K562 (cell line): ENCODE data around the gene GRIN2D. TPM values are rescaled to one million over a fixed set of nuclear protein-coding genes. Genes with fewer than 3 reads are reported as not detected.

ENCODE experiments used
- CBFA2T3 ChIP-seq: fragments of 450-650 bp; IDR thresholded peaks from 2 replicates; pipeline ENCODE4 v1.6.1; 2017
- CCNT2 ChIP-seq: IDR thresholded peaks from 2 replicates; pipeline ENCODE4 v1.6.1; 2011; ENCODE audit warnings: borderline replicate concordance, low read depth, mild to moderate bottlenecking, moderate library complexity, mixed read lengths, low read length; ENCODE audit not compliant: insufficient read length; ENCODE audit errors: extremely low read depth
- CHD4 ChIP-seq: fragments of 200-600 bp; sonication (generic); IDR thresholded peaks from 3 replicates; pipeline ENCODE4 v1.6.1; 2012; ENCODE audit warnings: low read depth, mild to moderate bottlenecking, mixed read lengths, low read length, inconsistent platforms; ENCODE audit not compliant: insufficient read depth, insufficient replicate concordance, poor library complexity, severe bottlenecking
- CXXC5 ChIP-seq: fragments of 250-450 bp; sonication (Bioruptor Pico); IDR thresholded peaks from 2 replicates; pipeline ENCODE4 v1.8.0; 2022; ENCODE audit warnings: inconsistent platforms, mild to moderate bottlenecking, moderate library complexity
- GABPB2 ChIP-seq: fragments of 250-450 bp; sonication (Bioruptor Pico); conservative IDR thresholded peaks from 2 replicates; pipeline ENCODE4 v1.5.1; 2021; ENCODE audit warnings: mild to moderate bottlenecking
- GATAD2B ChIP-seq: fragments of 450-650 bp; IDR thresholded peaks from 2 replicates; pipeline ENCODE4 v1.6.1; 2017; ENCODE audit warnings: mild to moderate bottlenecking, borderline replicate concordance
- HMGN3 ChIP-seq: IDR thresholded peaks from 2 replicates; pipeline ENCODE4 v1.6.1; 2011; ENCODE audit warnings: borderline replicate concordance, low read depth, mild to moderate bottlenecking, mixed read lengths, low read length; ENCODE audit not compliant: insufficient read length; ENCODE audit errors: extremely low read depth
- MIER1 ChIP-seq: fragments of 450-650 bp; IDR thresholded peaks from 2 replicates; pipeline ENCODE4 v1.6.1; 2016; ENCODE audit warnings: antibody characterized with exemption, mild to moderate bottlenecking, low read depth
- NR2C1 ChIP-seq, 2 experiments: fragments of 450-650 bp; IDR thresholded peaks; 2 replicates each; pipeline ENCODE4 v1.6.1; 2017; ENCODE audit warnings: mild to moderate bottlenecking in 2 of 2, antibody characterized with exemption in 1 of 2, inconsistent platforms in 1 of 2, missing compliant biosample characterization in 1 of 2, missing genetic modification characterization in 1 of 2
- SIN3A ChIP-seq, 2 experiments: fragments of 150-350 bp in 1 of 2; IDR thresholded peaks; 2 replicates each; pipeline ENCODE4 v1.6.1; 2011 to 2016; ENCODE audit warnings: borderline replicate concordance in 2 of 2, low read depth in 2 of 2, low read length in 2 of 2, mild to moderate bottlenecking in 2 of 2, moderate library complexity in 2 of 2; ENCODE audit not compliant: control insufficient read depth in 1 of 2
- SMAD2 ChIP-seq: fragments of 150-350 bp; IDR thresholded peaks from 2 replicates; pipeline ENCODE4 v1.6.1; 2014; ENCODE audit warnings: low read depth, mild to moderate bottlenecking, low read length
- SMC3 ChIP-seq: conservative IDR thresholded peaks from 2 replicates; pipeline ENCODE4 v1.6.1; 2011; ENCODE audit warnings: low read depth, low read length, improper control_type of control experiment; ENCODE audit not compliant: insufficient read depth
- YY1 ChIP-seq, 3 experiments: IDR thresholded peaks; 2 replicates each; pipeline ENCODE4 v1.6.1; 2011; ENCODE audit warnings: low read length in 2 of 3, mild to moderate bottlenecking in 2 of 3, moderate library complexity in 2 of 3, borderline replicate concordance in 1 of 3, control low read depth in 1 of 3, low read depth in 1 of 3; ENCODE audit not compliant: insufficient read depth in 3 of 3, insufficient replicate concordance in 2 of 3, control insufficient read depth in 1 of 3, insufficient read length in 1 of 3; ENCODE audit errors: extremely low read depth in 1 of 3
- ZKSCAN3 ChIP-seq: fragments of 250-450 bp; sonication (Bioruptor Pico); IDR thresholded peaks from 2 replicates; pipeline ENCODE4 v1.4.0; 2020
- ZNF263 ChIP-seq: sonication (generic); formaldehyde crosslinking; IDR thresholded peaks from 2 replicates; pipeline ENCODE4 v1.8.0; 2022; ENCODE audit warnings: mild to moderate bottlenecking, missing genetic modification reagents, borderline replicate concordance
- polyA plus RNA-seq, 8 experiments: library from polyadenylated mRNA; depleted of rRNA in 4 of 8; stranded (reverse) in 5 of 8; unstranded in 3 of 8; fragments of >200 nt; fragmentation: Nextera tagmentation in 2 of 8; fragmentation: Illumina TruSeq in 1 of 8; extraction: Ambion mirVana in 2 of 8; extraction: Trizol in 1 of 8; gene quantifications; 2 replicates each; pipeline versions ENCODE4 v1.2.1 to v1.2.3, GENCODE V29; 2011 to 2014; ENCODE audit warnings: inconsistent platforms in 1 of 8, missing spikeins in 1 of 8
- total RNA-seq, 7 experiments: library from RNA; depleted of rRNA in 6 of 7; stranded (reverse); fragments of >200 nt in 6 of 7; fragmentation: Illumina TruSeq in 2 of 7; extraction: Trizol in 2 of 7; gene quantifications; 2 replicates each; pipeline versions ENCODE4 v1.2.1 to v1.2.3, GENCODE V29; 2011 to 2021; ENCODE audit warnings: low replicate concordance in 1 of 7
- TF ChIP-seq, protein P1 (sequence below): IDR thresholded peaks from 3 replicates; pipeline ENCODE4 v1.6.1; 2011; ENCODE audit warnings: borderline replicate concordance, mild to moderate bottlenecking, moderate library complexity; ENCODE audit not compliant: insufficient read length; ENCODE audit errors: extremely low read depth
- TF ChIP-seq, protein P2 (sequence below): fragments of 250-450 bp; sonication (Bioruptor Pico); IDR thresholded peaks from 2 replicates; pipeline ENCODE4 v1.4.0; 2020; ENCODE audit warnings: mild to moderate bottlenecking, moderate library complexity
- TF ChIP-seq, protein P3 (sequence below): sonication (generic); formaldehyde crosslinking; IDR thresholded peaks from 2 replicates; pipeline ENCODE4 v1.8.1; 2023; ENCODE audit warnings: mild to moderate bottlenecking, missing genetic modification reagents

The GRIN2D gene
- total and polyA plus RNA-seq, 9 of the 15 experiments (the other 6 are each of a cell fraction or from before 2014, with no cell fraction given), result 0.32 to 31.5 (median 1.8) TPM

DNA sequence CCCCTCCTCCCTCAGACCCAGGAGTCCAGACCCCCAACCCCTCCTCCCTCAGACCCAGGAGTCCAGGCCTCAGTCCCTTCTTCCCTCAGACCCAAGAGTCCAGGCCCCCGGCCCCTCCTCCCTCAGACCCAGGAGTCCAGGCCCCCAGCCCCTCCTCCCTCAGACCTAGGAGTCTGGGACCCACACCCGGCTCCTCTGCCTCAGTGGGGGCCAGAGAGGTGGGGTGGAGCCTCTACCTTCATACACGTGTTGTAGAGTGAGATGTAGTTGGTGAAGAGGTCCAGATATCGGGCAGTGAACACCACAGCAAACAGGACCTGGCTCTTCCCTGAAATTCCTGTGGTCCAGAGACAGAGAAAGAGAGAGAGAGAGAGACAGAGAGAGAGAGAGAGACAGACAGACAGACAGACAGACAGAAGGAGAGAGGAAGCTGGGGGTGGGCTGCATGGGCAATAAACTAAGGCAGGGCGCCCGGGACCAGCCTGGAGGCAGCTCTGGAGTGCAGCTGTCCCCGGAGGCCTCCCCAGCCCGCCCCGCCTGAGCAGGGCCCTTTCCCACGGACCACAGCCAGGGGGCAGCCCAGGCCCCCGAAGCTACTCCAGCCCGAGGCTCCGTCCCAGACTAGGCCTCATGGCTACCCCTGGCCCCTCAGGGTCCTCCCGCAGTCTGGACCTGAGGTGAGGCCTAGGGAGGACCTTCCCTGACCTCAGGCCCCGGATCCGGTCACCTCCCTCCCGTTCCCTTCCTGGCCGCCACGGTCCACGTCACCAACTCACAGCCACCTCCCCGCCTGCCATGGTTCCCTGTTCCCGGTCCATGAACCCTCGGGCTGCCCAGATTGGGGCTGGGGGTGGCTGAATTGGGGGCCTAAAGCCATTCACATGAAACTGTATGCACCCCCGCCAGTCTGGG, 3.0 kb upstream of the GRIN2D start (continued):
- TF ChIP-seq, protein P1, sequence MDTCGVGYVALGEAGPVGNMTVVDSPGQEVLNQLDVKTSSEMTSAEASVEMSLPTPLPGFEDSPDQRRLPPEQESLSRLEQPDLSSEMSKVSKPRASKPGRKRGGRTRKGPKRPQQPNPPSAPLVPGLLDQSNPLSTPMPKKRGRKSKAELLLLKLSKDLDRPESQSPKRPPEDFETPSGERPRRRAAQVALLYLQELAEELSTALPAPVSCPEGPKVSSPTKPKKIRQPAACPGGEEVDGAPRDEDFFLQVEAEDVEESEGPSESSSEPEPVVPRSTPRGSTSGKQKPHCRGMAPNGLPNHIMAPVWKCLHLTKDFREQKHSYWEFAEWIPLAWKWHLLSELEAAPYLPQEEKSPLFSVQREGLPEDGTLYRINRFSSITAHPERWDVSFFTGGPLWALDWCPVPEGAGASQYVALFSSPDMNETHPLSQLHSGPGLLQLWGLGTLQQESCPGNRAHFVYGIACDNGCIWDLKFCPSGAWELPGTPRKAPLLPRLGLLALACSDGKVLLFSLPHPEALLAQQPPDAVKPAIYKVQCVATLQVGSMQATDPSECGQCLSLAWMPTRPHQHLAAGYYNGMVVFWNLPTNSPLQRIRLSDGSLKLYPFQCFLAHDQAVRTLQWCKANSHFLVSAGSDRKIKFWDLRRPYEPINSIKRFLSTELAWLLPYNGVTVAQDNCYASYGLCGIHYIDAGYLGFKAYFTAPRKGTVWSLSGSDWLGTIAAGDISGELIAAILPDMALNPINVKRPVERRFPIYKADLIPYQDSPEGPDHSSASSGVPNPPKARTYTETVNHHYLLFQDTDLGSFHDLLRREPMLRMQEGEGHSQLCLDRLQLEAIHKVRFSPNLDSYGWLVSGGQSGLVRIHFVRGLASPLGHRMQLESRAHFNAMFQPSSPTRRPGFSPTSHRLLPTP, result no peak
- TF ChIP-seq HMGN3 (peak; percentile 39), SMAD2 (no peak), CBFA2T3 (no peak), MIER1 (no peak), ZKSCAN3 (no peak), CXXC5 (CRISPR knock-in tag) (0 out of 2 replicates have a peak, but pooled peaks have one; percentile 12), SMC3 (no peak), SIN3A (IDR thresholded peaks at IDR 0.05; ENCODE audit: borderline replicate concordance in 2 of 2, control insufficient read depth in 1 of 2, low read depth in 2 of 2, low read length in 2 of 2) (peak; percentile 36 to 61; a peak in 2 of 4 replicates), CCNT2 (no peak), CHD4 (no peak), GABPB2 (CRISPR knock-in tag) (no peak), NR2C1 (IDR thresholded peaks at IDR 0.05) (no peak), NR2C1 (tag; IDR thresholded peaks at IDR 0.05) (peak; percentile 52), YY1 (IDR thresholded peaks at IDR 0.05; ENCODE audit: borderline replicate concordance in 1 of 3, control insufficient read depth in 1 of 3, extremely low read depth in 1 of 3, insufficient read depth in 3 of 3, insufficient read length in 1 of 3, insufficient replicate concordance in 2 of 3, low read depth in 1 of 3, low read length in 2 of 3) (peak in 2 of 3 experiments; percentile 69 to 80), ZNF263 (CRISPR knock-in tag) (peak; percentile 72; the same call in 1 of the 2 replicates), GATAD2B (peak; percentile 88; the same call in 1 of the 2 replicates)
- TF ChIP-seq, protein P2, sequence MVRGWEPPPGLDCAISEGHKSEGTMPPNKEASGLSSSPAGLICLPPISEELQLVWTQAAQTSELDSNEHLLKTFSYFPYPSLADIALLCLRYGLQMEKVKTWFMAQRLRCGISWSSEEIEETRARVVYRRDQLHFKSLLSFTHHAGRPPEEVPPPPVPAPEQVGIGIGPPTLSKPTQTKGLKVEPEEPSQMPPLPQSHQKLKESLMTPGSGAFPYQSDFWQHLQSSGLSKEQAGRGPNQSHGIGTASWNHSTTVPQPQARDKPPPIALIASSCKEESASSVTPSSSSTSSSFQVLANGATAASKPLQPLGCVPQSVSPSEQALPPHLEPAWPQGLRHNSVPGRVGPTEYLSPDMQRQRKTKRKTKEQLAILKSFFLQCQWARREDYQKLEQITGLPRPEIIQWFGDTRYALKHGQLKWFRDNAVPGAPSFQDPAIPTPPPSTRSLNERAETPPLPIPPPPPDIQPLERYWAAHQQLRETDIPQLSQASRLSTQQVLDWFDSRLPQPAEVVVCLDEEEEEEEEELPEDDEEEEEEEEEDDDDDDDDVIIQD (CRISPR knock-in tag), result no peak
- TF ChIP-seq, protein P3, sequence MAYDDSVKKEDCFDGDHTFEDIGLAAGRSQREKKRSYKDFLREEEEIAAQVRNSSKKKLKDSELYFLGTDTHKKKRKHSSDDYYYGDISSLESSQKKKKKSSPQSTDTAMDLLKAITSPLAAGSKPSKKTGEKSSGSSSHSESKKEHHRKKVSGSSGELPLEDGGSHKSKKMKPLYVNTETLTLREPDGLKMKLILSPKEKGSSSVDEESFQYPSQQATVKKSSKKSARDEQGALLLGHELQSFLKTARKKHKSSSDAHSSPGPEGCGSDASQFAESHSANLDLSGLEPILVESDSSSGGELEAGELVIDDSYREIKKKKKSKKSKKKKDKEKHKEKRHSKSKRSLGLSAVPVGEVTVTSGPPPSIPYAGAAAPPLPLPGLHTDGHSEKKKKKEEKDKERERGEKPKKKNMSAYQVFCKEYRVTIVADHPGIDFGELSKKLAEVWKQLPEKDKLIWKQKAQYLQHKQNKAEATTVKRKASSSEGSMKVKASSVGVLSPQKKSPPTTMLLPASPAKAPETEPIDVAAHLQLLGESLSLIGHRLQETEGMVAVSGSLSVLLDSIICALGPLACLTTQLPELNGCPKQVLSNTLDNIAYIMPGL (CRISPR knock-in tag), result peak; percentile 100
